Neural progenitor cell (in vitro differentiated cells): ENCODE results near the gene CCDC136.

Experiments
- CTCF ChIP-seq: fragments of 200-600 bp; sonication (generic); IDR thresholded peaks from 2 replicates; pipeline ENCODE4 v1.5.1; 2017; ENCODE audit warnings: antibody characterized with exemption, mild to moderate bottlenecking
- EZH2 ChIP-seq: fragments of 200-600 bp; sonication (generic); IDR thresholded peaks from 2 replicates; pipeline ENCODE4 v1.6.1; 2017; ENCODE audit warnings: antibody characterized with exemption, mild to moderate bottlenecking, moderate library complexity
- EZH2phosphoT487 ChIP-seq: fragments of 200-600 bp; sonication (generic); IDR thresholded peaks from 2 replicates; pipeline ENCODE4 v1.6.1; 2017; ENCODE audit warnings: antibody characterized with exemption

- TF ChIP-seq CTCF (peak; percentile 89), EZH2 (no peak), EZH2phosphoT487 (no peak)
Observed at GRCh38 chr7:128841921-128842673, 50.3 kb downstream of the CCDC136 start.
